Measurements from ENCODE around the gene MSI2.
A peak's percentile ranks its signal among the peaks of the same experiment; 100 is the strongest.

Gene MSI2

GRCh38 chr17:57531078-57531477 is 274.8 kb downstream of the MSI2 start:
- Histone ChIP-seq H2AFZ (ENCODE audit: low read length) (no peak overlapping the region), H3K9me3 (ENCODE audit: low read length) (no peaks in the 10 kb centered on the region), H3K9me2 (ENCODE audit: low read depth, low read length) (no peaks in the 10 kb centered on the region), H3K4me3 (ENCODE audit: low read depth, low read length, poor library complexity, severe bottlenecking) (no peak overlapping the region), H3K9ac (ENCODE audit: low read length) (no peak overlapping the region; the same call in 1 of the 2 replicates), H3K4me2 (ENCODE audit: low read length) (no peak overlapping the region), H4K20me1 (ENCODE audit: insufficient read depth, low read length) (no peaks in the 10 kb centered on the region), H3K36me3 (ENCODE audit: insufficient read depth, low read length) (peaks cover 58% of the 10 kb centered on the region; the same call in 1 of the 2 replicates), H3K27ac (ENCODE audit: low read depth, low read length, poor library complexity, severe bottlenecking) (peak overlapping the region; percentile 100), H3K27me3 (ENCODE audit: insufficient read depth, low read length) (no peaks in the 10 kb centered on the region), H3K79me2 (ENCODE audit: insufficient read depth, low read length) (peaks cover 5% of the 10 kb centered on the region; the same call in 1 of the 2 replicates), H3F3A (ENCODE audit: insufficient read depth, low read length) (no peaks in the 10 kb centered on the region), H3K4me1 (ENCODE audit: insufficient read depth, low read length, severe bottlenecking) (peaks cover 85% of the 10 kb centered on the region)
- no peak for TF ChIP-seq EZH2 (IDR thresholded peaks at IDR 0.05; ENCODE audit: borderline replicate concordance, low read length)
- TF ChIP-seq, protein P1, sequence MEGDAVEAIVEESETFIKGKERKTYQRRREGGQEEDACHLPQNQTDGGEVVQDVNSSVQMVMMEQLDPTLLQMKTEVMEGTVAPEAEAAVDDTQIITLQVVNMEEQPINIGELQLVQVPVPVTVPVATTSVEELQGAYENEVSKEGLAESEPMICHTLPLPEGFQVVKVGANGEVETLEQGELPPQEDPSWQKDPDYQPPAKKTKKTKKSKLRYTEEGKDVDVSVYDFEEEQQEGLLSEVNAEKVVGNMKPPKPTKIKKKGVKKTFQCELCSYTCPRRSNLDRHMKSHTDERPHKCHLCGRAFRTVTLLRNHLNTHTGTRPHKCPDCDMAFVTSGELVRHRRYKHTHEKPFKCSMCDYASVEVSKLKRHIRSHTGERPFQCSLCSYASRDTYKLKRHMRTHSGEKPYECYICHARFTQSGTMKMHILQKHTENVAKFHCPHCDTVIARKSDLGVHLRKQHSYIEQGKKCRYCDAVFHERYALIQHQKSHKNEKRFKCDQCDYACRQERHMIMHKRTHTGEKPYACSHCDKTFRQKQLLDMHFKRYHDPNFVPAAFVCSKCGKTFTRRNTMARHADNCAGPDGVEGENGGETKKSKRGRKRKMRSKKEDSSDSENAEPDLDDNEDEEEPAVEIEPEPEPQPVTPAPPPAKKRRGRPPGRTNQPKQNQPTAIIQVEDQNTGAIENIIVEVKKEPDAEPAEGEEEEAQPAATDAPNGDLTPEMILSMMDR (IDR thresholded peaks at IDR 0.05; ENCODE audit: low read length) = no peak

DNA sequence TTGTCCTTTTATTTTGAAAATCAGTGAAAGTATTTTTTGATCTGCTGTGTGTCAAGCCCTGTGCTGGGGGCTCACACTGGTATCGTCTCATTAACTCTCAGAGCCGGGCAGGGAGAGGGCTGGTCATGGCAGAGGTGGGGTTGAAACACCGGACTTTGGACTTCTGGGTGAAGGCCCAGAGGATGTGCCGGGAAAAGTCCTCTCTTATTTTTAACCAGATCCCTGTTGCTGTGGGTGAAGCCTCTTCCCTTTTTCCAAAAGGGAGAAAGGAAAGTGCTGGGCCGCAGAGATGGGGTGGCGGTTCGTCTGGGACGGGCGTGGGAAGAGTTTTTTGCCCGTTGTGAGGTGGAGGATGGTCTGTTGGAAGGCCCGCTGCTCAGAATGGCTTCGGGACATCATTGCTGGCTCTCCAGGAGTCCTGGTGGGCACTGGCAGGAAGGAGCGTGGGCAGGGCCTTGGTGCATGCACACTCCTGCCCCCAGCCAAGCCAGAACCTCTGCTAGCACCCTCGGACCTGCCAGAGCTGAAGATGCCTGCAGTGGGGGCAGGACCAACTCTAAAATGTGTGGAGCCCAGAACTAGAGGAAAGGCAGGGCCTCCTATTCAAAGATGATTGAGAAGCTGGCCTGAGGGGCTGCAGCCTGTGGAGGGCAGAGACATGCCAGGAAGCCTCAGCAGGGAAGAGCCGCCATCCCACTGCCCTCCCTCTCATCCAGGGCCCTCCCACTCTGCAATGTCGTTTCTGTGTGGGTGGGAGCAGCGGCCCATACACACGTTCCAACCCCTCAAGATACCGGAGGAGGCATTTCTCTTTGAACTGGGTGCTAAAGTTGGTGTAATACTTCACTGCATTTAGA is 275.6 kb downstream of the MSI2 start:
- Histone ChIP-seq H3K36me3 (ENCODE audit: insufficient read depth, low read length) (peaks cover 65% of the 10 kb centered on the region; the same call in 1 of the 2 replicates), H3K27me3 (ENCODE audit: insufficient read depth, low read length) (no peaks in the 10 kb centered on the region), H3K27ac (ENCODE audit: low read depth, low read length, poor library complexity, severe bottlenecking) (peak overlapping the region; percentile 100), H3K9me2 (ENCODE audit: low read depth, low read length) (no peaks in the 10 kb centered on the region), H3K4me3 (ENCODE audit: low read depth, low read length, poor library complexity, severe bottlenecking) (no peak overlapping the region), H3K9me3 (ENCODE audit: low read length) (no peaks in the 10 kb centered on the region), H3F3A (ENCODE audit: insufficient read depth, low read length) (no peaks in the 10 kb centered on the region), H3K9ac (ENCODE audit: low read length) (peak overlapping the region; percentile 19; the same call in 1 of the 2 replicates), H3K4me2 (ENCODE audit: low read length) (no peak overlapping the region), H3K4me1 (ENCODE audit: insufficient read depth, low read length, severe bottlenecking) (peaks cover 85% of the 10 kb centered on the region), H3K79me2 (ENCODE audit: insufficient read depth, low read length) (peaks cover 5% of the 10 kb centered on the region; the same call in 1 of the 2 replicates), H2AFZ (ENCODE audit: low read length) (no peak overlapping the region), H4K20me1 (ENCODE audit: insufficient read depth, low read length) (no peaks in the 10 kb centered on the region)
- TF ChIP-seq, protein P1 (IDR thresholded peaks at IDR 0.05; ENCODE audit: low read length) = no peak
- no peak for TF ChIP-seq EZH2 (IDR thresholded peaks at IDR 0.05; ENCODE audit: borderline replicate concordance, low read length)

- H3K4me1 ChIP-seq (ENCODE audit: insufficient read depth, low read length, severe bottlenecking) = peaks cover 85% of the 10 kb centered on the region
- TF ChIP-seq, protein P1 (IDR thresholded peaks at IDR 0.05; ENCODE audit: low read length) = no peak
- TF ChIP-seq EZH2 (IDR thresholded peaks at IDR 0.05; ENCODE audit: borderline replicate concordance, low read length) = no peak
Measured at GRCh38 chr17:57532556-57532955, 276.2 kb downstream of the MSI2 start.

More at GRCh38 chr17:57532556-57532955, 276.2 kb downstream of the MSI2 start:
- Histone ChIP-seq H3K27ac (ENCODE audit: low read depth, low read length, poor library complexity, severe bottlenecking) (peak overlapping the region; percentile 100), H3K9ac (ENCODE audit: low read length) (peak overlapping the region; percentile 19; the same call in 1 of the 2 replicates), H3K4me3 (ENCODE audit: low read depth, low read length, poor library complexity, severe bottlenecking) (no peak overlapping the region), H3K27me3 (ENCODE audit: insufficient read depth, low read length) (no peaks in the 10 kb centered on the region), H3K9me3 (ENCODE audit: low read length) (no peaks in the 10 kb centered on the region), H3K9me2 (ENCODE audit: low read depth, low read length) (no peaks in the 10 kb centered on the region), H3K4me2 (ENCODE audit: low read length) (no peak overlapping the region), H3K79me2 (ENCODE audit: insufficient read depth, low read length) (peaks cover 5% of the 10 kb centered on the region; the same call in 1 of the 2 replicates), H2AFZ (ENCODE audit: low read length) (no peak overlapping the region), H3F3A (ENCODE audit: insufficient read depth, low read length) (no peaks in the 10 kb centered on the region), H4K20me1 (ENCODE audit: insufficient read depth, low read length) (no peaks in the 10 kb centered on the region), H3K36me3 (ENCODE audit: insufficient read depth, low read length) (peaks cover 70% of the 10 kb centered on the region; the same call in 1 of the 2 replicates)
